Measurements from ENCODE around the gene ATXN1.
"Not testable (repeated sequence)": the region's sequence is repeated elsewhere in the genome, so short reads cannot be mapped to it uniquely, and the experiment has no call there.

ATXN1 gene

DNA sequence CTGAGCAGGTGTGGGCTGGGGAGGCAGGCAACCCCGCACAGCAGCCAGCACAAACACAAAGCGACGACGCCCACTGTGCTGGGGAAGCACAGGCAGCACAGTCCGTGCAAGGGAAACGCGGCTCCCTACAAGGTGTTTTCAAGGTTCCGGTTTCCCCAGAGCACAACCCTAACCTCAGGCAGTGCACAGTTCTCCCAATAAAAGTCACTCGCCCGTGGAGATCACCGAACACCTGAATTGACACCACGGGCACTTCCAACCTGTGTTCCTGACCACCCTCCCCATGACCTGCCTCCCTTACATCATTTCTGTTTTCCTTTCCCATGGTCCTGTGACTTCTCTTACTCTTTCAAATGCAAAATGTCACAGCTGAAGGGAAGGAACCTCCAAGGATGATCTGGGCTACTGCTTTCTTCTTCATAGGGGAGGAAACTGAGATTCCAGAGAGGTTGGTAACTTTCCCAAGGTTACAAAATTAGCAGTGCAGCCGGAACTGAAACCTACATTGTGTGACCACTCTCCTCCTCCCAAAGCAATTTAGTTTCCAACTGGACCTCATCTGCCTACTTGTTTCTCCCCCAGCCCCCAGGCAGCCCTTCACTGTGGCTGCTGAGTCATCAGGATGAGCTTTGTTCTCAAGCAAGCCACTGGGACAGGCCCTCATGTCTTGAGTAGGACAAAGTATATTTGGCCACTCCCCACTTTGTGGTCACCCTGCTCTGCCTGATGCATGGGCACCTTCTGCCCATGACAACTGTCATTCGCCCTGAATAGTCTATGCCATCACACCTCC is 125.3 kb downstream of the ATXN1 start:
- DNase-seq: no peak

DNA sequence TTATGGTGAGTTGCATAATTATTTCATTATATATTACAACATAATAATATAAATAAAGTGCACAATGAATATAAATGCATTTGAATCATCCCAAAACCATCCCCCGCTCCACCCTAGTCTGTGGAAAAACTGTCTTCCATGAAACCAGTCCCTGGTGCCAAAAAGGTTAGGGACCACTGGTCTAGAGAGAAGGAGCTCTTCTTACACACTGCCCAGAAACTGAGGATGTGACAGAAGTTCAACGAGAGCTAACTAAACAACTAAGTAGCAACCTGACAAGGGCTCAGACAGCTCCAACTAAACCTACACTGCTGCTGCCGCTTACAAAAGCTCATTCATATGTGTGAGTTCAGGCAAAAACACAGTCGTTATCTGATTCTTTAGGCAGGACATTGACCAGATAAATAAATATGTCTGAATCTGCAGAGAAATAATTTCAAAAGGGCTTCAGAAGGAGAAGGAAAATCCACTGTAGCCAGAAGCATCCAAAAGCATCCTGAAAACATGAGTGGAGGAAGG is 125.9 kb downstream of the ATXN1 start:
- no peak for DNase-seq

- no peak for DNase-seq
Observed at GRCh38 chr6:16634855-16635254, 126.4 kb downstream of the ATXN1 start.

GRCh38 chr6:16633961-16634360 is 127.3 kb downstream of the ATXN1 start:
- no peak for DNase-seq

DNA sequence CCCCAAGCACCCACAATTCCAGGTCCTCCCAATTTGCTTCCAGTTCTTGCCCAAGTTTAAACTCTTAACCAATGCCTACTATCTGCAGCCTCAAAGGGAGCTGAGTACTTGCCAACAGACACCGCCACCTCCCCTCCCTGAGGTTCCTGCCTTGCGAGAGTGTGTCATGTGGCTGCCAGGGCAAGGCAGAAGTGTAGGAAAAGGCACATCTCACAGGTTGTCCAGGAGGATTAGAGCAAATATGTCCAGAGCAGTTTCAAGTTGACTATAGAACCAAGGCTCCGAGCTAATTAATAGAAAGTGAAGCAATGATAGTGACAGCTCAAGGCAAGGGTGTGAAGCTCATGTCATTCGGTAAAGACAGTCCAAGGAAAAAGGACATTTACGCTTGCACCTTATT is 127.8 kb downstream of the ATXN1 start:
- no peak for DNase-seq

DNA sequence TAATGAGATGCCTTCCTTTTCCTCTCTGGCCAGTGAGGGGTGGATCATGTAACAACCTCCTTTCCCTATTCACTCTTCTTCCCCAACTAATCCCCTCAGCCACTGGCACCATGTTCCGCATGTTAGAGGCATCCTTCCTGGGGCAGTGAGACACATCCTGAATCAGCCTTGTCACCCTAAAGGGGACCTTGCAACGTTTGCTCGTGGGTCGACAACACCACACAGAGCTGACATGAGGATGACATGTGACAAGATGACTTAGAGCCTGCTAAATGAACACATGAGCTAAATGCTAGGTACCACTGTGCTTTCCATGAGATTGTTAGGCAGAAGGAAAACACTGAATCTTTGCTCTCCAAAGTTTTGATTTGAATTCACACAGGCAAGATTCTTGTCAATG is 129.2 kb downstream of the ATXN1 start:
- DNase-seq: no peak

- no peak for DNase-seq
Observed at GRCh38 chr6:16630026-16630643, 131.1 kb downstream of the ATXN1 start.

- not testable (repeated sequence) for DNase-seq
Observed at GRCh38 chr6:16628580-16628979, 132.7 kb downstream of the ATXN1 start.

DNA sequence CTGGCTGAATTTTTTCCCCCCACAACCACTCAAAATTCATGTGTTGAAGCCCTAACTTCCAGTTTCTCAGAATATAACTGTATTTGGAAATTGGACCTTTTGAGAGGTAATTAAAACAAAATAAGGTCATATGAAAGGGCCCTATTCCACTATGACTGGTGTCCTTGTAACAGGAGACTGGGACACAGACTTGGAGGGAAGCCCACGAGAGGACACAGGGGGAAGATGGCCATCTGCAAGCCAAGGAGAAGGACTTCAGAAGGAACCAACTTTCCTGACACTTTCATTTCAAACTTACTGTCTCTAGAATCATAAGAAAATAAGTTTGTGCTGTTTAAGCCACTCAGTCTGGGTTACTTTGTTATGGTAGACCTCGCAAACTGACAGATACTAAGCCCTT is 134.6 kb downstream of the ATXN1 start:
- no peak for DNase-seq

DNA sequence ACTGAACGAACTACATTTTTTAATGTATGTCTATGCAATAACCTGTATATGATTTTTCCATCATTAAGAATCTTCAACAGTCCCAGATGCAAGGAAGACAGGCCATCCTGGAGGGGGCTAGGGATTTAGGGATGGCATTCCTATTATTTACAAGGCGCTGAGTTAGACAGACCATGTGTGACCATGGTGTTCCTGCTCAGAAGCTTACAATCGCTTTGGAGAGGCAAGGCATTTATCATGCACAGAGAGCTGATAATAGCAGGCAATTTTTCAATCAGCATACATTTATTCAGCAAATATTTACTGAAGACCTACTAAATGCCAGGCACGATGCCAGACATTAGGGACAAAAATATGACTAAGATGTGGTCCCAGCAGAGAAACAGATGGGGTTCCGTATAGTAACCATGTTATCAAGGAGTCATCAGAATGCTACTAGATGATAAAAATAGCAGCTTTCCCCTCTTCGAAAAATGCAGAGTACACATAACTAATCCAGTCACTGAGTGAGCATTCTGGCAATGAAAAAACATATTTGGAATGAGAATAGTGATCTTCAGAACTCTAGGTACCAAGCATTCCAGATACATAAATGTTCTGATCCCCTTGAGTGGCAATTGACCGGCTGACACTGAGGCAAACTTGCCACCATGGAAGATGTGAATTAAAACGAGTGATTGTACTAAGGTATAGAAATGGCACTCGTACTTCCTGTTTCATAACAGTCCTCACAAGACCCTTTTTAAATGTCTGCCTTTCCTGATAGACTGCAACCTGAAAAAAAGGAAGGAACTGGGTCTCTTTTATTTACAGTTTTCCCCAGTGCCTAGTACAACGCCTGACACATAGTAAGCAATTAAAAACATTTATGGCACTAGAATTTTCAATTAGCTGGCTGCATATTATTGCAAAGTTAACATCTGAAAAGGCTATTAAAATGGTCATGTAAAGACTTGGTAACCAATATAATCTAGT is 135.7 kb downstream of the ATXN1 start:
- DNase-seq: peak in 1 of 2 experiments; percentile 59

GRCh38 chr6:16624636-16625290 is 136.5 kb downstream of the ATXN1 start:
- no peak for DNase-seq

- DNase-seq: no peak
Observed at GRCh38 chr6:16623731-16624130, 137.5 kb downstream of the ATXN1 start.

DNA sequence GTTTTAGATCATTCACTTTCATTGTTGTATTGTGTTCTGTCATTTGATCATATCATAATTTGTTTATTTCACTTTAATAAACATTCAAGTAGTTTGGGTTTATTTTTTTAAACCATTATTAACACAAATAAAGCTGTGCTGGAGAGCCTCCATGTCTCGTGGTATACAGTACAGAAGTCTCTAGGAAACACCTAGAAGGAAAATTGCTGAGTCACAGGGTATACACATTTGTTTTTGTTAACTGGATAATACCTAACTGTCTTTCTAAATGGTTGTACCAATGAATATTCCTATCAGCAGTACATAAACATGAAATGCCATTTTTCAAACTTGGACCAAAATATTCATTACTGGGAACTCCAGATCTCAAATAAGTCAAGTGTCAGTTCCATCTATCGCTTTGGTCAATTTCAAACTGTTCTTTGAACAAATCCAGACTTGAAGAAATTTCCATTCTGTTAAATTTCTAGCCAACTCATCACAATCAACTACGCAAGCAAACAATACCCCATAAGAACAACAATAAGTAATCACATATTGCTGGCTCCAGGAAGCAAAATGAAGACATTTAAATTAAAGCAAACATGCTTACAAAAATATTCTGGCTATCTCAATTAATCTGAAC is 138.1 kb downstream of the ATXN1 start:
- no peak for DNase-seq

- no peak for DNase-seq
Observed at GRCh38 chr6:16622193-16622592, 139.1 kb downstream of the ATXN1 start.

GRCh38 chr6:16621002-16621401 is 140.3 kb downstream of the ATXN1 start:
- DNase-seq: no peak

- DNase-seq: no peak
Observed at GRCh38 chr6:16619777-16620176, 141.5 kb downstream of the ATXN1 start.

DNA sequence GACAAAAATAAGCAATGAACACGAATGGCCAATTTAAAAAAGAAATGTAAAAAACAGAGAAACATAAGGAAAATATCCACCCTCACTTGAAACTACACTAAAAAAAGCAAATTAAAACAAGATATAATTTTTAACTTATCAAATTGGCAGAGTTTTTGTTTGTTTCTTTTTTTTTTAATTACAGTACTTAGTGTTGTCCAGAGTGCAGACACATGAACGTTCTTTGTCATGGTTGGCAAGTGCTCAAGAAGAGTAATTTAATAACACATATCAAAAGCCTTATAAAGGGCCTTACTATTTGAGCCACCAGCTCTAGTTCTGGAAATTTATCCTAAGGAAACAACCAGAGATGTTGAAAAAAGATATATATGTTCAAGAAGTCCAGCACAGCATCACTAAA is 142.3 kb downstream of the ATXN1 start:
- peak in 1 of 2 experiments; percentile 9 for DNase-seq

- DNase-seq: not testable (repeated sequence)
Observed at GRCh38 chr6:16615215-16615614, 146.0 kb downstream of the ATXN1 start.

DNA sequence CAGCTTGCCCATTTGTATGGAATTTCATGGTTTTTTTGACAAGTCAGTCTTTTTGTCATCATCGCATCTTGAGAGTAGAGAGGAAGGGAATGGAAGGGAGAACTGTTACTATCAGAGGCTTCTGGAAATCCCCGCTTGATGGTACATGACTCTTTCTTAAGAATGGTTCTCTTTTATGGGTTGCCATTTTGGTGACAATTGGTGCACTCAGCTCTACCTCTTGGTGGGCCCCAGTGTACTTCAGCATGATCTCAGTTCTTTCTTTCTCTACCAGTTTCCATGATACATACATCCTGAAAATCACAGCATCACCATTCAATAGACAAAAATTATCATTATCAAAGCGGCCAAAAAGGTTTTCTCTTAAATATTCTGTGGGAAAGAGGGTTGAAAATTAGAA is 147.1 kb downstream of the ATXN1 start:
- DNase-seq: not testable (repeated sequence)

DNA sequence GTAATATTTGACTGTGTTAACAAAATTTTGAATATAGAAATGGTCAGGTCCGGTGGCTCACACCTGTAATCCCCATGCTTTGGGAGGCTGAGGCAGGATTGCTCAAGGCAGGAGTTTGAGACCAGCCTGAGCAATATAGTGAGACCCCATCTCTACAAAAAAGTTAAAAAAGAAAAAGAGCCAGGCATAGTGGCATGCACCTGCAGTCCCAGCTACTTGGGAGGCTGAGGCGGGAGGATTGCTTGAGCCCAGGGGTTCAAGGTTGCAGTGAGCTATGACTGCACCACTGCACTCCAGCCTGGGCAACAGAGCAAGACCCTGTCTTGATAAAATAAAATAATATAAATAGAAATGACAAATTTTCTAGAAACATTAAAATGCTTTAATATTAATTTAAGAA is 147.8 kb downstream of the ATXN1 start:
- not testable (repeated sequence) for DNase-seq

GRCh38 chr6:16608444-16608843 is 152.8 kb downstream of the ATXN1 start:
- DNase-seq: no peak

DNA sequence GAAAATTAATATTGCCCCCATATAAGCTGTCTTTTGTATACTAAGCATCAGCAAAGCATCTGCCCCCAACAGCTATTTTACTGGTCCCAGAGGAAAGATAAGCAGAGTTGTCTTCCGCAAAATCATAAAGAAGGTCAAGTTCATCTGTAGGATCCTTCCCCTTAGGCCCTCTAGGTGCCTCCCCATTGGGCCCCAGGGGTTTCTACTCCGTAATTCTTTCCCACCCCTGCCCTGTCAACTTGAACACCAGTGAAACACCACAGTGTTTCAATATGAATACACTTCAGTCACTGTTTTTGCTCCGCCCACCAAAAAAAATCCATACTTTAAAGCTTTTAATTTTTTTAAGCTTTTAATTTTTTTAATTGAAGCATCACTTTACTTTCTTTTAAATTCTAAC is 159.2 kb downstream of the ATXN1 start:
- no peak for DNase-seq
